Neural cell (in vitro differentiated cells): ENCODE results near the gene ESPNL.

Source experiments
- EP300 ChIP-seq: fragments of 450-650 bp; conservative IDR thresholded peaks from 2 replicates; pipeline ENCODE4 v1.6.1; 2014; ENCODE audit warnings: antibody characterized with exemption, mild to moderate bottlenecking, moderate library complexity; ENCODE audit not compliant: poor library complexity, severe bottlenecking
- EZH2 ChIP-seq: fragments of 200-600, 300-800 bp; shearing (Covaris generic), sonication (generic); IDR thresholded peaks from 2 replicates; pipeline ENCODE4 v1.6.1; 2014; ENCODE audit warnings: antibody characterized with exemption, low read length, borderline replicate concordance, mild to moderate bottlenecking; ENCODE audit not compliant: insufficient read depth, poor library complexity, severe bottlenecking
- MXI1 ChIP-seq: fragments of 450-650 bp; conservative IDR thresholded peaks from 2 replicates; pipeline ENCODE4 v1.6.1; 2014; ENCODE audit warnings: antibody characterized with exemption, mild to moderate bottlenecking; ENCODE audit not compliant: poor library complexity, severe bottlenecking
- POLR2AphosphoS5 ChIP-seq: IDR thresholded peaks from 2 replicates; pipeline ENCODE4 v1.6.1; 2012
- REST ChIP-seq: IDR thresholded peaks from 2 replicates; pipeline ENCODE4 v1.6.1; 2012; ENCODE audit warnings: borderline replicate concordance
- TF ChIP-seq, protein P1 (sequence below): fragments of 450-650 bp; IDR thresholded peaks from 2 replicates; pipeline ENCODE4 v1.5.1; 2014; ENCODE audit warnings: antibody characterized with exemption, mild to moderate bottlenecking, moderate library complexity; ENCODE audit not compliant: poor library complexity, severe bottlenecking

GRCh38 chr2:238174291-238174690 lies 74.2 kb downstream of the ESPNL start:
- TF ChIP-seq EZH2 (no peak), REST (no peak), POLR2AphosphoS5 (no peak), EP300 (no peak), MXI1 (no peak)
- TF ChIP-seq, protein P1, sequence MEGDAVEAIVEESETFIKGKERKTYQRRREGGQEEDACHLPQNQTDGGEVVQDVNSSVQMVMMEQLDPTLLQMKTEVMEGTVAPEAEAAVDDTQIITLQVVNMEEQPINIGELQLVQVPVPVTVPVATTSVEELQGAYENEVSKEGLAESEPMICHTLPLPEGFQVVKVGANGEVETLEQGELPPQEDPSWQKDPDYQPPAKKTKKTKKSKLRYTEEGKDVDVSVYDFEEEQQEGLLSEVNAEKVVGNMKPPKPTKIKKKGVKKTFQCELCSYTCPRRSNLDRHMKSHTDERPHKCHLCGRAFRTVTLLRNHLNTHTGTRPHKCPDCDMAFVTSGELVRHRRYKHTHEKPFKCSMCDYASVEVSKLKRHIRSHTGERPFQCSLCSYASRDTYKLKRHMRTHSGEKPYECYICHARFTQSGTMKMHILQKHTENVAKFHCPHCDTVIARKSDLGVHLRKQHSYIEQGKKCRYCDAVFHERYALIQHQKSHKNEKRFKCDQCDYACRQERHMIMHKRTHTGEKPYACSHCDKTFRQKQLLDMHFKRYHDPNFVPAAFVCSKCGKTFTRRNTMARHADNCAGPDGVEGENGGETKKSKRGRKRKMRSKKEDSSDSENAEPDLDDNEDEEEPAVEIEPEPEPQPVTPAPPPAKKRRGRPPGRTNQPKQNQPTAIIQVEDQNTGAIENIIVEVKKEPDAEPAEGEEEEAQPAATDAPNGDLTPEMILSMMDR: no peak
